Measurements from ENCODE around the gene SELPLG. TPM values are rescaled to one million over a fixed set of nuclear protein-coding genes. Genes with fewer than 3 reads are reported as not detected.

The SELPLG gene
- total and polyA plus RNA-seq, 3 donors from 2014 or later, result 1.1 to 10.4 (median 2.7) TPM

- no peak for DNase-seq
- Histone ChIP-seq H3K27me3 (no peaks in the 10 kb centered on the region), H3K36me3 (ENCODE audit: low read depth, missing control alignments) (no peaks in the 10 kb centered on the region), H3K4me1 (no peaks in the 10 kb centered on the region), H3K9me3 (no peaks in the 10 kb centered on the region), H3K27ac (no peak overlapping the region), H3K4me3 (no peak overlapping the region)
- WGBS, 2 donors, result 76 to 79% methylated on average over 15 to 17 of the region's 17 CpGs
- intact Hi-C loops (cut with DNase I; ENCODE audit: low total_unique reads), result no loop called here
- TF ChIP-seq CTCF (IDR thresholded peaks at IDR 0.05) (no peak), POLR2A (IDR thresholded peaks at IDR 0.05) (no peak)
Measured at GRCh38 chr12:108629824-108630476, 3.7 kb downstream of the SELPLG start.

- Histone ChIP-seq H3K27ac (no peak overlapping the region), H3K4me3 (no peak overlapping the region), H3K36me3 (ENCODE audit: low read depth, missing control alignments) (no peaks in the 10 kb centered on the region), H3K9me3 (no peaks in the 10 kb centered on the region), H3K4me1 (no peaks in the 10 kb centered on the region), H3K27me3 (no peaks in the 10 kb centered on the region)
- DNase-seq, result no peak
- TF ChIP-seq CTCF (IDR thresholded peaks at IDR 0.05) (no peak), POLR2A (IDR thresholded peaks at IDR 0.05) (no peak)
- intact Hi-C loops (cut with DNase I; ENCODE audit: low total_unique reads), result no loop called here
- 81 to 86% methylated on average over 5 of the region's 5 CpGs for WGBS, 2 donors
Measured at GRCh38 chr12:108629151-108629550, 4.5 kb downstream of the SELPLG start.

- WGBS, 2 donors, result 88 to 92% methylated on average over 8 of the region's 8 CpGs
- Histone ChIP-seq H3K27ac (no peak overlapping the region), H3K9me3 (no peaks in the 10 kb centered on the region), H3K36me3 (ENCODE audit: low read depth, missing control alignments) (no peaks in the 10 kb centered on the region), H3K27me3 (no peaks in the 10 kb centered on the region), H3K4me1 (no peaks in the 10 kb centered on the region), H3K4me3 (no peak overlapping the region)
- no peak for DNase-seq
- intact Hi-C loops (cut with DNase I; ENCODE audit: low total_unique reads), result no loop called here
- TF ChIP-seq POLR2A (IDR thresholded peaks at IDR 0.05) (no peak), CTCF (IDR thresholded peaks at IDR 0.05) (no peak)
Measured at GRCh38 chr12:108627134-108627920, 6.4 kb downstream of the SELPLG start.

- Histone ChIP-seq H3K27me3 (no peaks in the 10 kb centered on the region), H3K27ac (no peak overlapping the region), H3K4me3 (no peak overlapping the region), H3K36me3 (ENCODE audit: low read depth, missing control alignments) (no peaks in the 10 kb centered on the region), H3K4me1 (no peaks in the 10 kb centered on the region), H3K9me3 (no peaks in the 10 kb centered on the region)
- WGBS, 2 donors, result 79 to 82% methylated on average over 3 of the region's 3 CpGs
- intact Hi-C loops (cut with DNase I; ENCODE audit: low total_unique reads), result no loop called here
- no peak for DNase-seq
- no peak for TF ChIP-seq CTCF (IDR thresholded peaks at IDR 0.05)
- no peak for TF ChIP-seq POLR2A (IDR thresholded peaks at IDR 0.05)
Measured at GRCh38 chr12:108625228-108625627, 8.5 kb downstream of the SELPLG start.

All from testis (tissue), 3 donors.